Activated CD4-positive, alpha-beta T cell treated with anti-CD3 and anti-CD28 coated beads, Interleukin-2, amount 10 ng/mL, durations not matched to agents 24 days and 14 days (primary cell): ENCODE measurements around the gene ACAP2. TPM values are rescaled to one million over a fixed set of nuclear protein-coding genes. Genes with fewer than 3 reads are reported as not detected.
"Not testable (repeated sequence)": the region's sequence is repeated elsewhere in the genome, so short reads cannot be mapped to it uniquely, and the experiment has no call there.

Experiments
- DNase-seq: peaks from one replicate; pipeline ENCODE4 v3.0.0; 2022
- H3K27ac Mint-ChIP-seq: one replicate; pipeline ENCODE4 v1.8.0; 2022; ENCODE audit warnings: mild to moderate bottlenecking, mixed read lengths
- H3K27me3 Mint-ChIP-seq: one replicate; pipeline ENCODE4 v1.8.0; 2022; ENCODE audit warnings: mixed read lengths
- H3K36me3 Mint-ChIP-seq: one replicate; pipeline ENCODE4 v1.8.0; 2022; ENCODE audit warnings: low read depth, mild to moderate bottlenecking, mixed read lengths
- H3K4me1 Mint-ChIP-seq: one replicate; pipeline ENCODE4 v1.8.0; 2021; ENCODE audit warnings: mixed read lengths
- H3K4me3 Mint-ChIP-seq: one replicate; pipeline ENCODE4 v1.8.0; 2022; ENCODE audit warnings: mild to moderate bottlenecking, moderate library complexity, mixed read lengths
- H3K9me3 Mint-ChIP-seq: one replicate; pipeline ENCODE4 v1.8.0; 2021; ENCODE audit warnings: mixed read lengths
- intact Hi-C: fragments of 100-400 bp; cut with micrococcal nuclease; formaldehyde crosslinking; loops from one replicate; pipeline ENCODE4 v1.15.1; 2023
- total RNA-seq: library from RNA; stranded (reverse); gene quantifications from 2 replicates; pipeline ENCODE4 v1.2.3, GENCODE V29; 2022

ACAP2 gene
- total RNA-seq, 1 donor from 2014 or later: 39.1 TPM

DNA sequence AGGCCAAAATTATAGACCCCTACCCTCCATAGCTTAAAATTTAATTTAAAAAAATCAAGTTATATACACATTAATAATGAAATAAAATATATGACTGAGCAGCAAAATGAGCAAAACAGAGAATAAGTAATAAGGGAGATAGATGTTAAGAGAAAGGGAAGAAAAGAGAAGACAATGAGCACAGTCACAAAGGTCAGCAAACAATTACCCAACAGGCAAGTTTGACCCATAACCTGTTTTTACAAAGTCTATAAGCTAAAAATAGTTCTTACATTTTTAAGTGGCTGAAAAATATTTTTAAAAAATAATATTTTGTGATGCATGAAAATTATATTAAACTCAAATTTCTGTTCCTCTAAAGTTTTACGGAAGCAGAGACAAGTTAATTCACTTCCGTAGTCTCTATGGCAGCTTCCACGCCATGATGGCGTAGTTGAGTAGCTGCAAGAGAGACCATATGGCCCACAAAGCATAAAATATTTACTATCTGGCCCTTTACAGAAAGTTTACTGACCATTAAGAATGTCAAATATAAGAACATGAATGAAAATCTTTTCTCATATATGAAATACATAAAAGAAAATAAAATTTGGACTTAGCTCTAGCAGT lies 47.5 kb downstream of the ACAP2 start:
- Mint-ChIP-seq H3K9me3 (no peaks in the 10 kb centered on the region), H3K4me3 (no peak overlapping the region), H3K27me3 (no peaks in the 10 kb centered on the region), H3K4me1 (peaks cover 6% of the 10 kb centered on the region), H3K27ac (no peak overlapping the region), H3K36me3 (peaks cover 2% of the 10 kb centered on the region)
- intact Hi-C loops: no loop called here
- no peak for DNase-seq

DNA sequence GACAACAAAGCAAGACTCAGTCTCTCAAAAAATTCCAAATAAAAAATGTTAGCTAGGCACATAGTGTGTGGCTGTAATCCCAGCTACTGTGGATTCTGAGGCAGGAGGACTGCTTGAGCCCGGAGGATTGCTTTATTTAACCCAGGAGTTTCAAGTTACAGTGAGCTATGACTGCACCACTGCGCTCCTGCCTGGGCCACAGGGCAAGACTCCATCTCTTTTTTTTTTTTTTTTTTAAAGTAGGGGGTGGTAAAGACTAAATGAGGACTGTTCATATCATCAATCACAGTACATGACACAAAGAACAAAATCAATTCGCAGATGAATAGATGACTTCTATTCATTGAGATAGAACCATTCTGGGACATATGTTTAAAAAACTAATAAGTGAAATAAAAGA lies 48.1 kb downstream of the ACAP2 start:
- H3K27me3 Mint-ChIP-seq: no peaks in the 10 kb centered on the region
- no peak overlapping the region for H3K27ac Mint-ChIP-seq
- no peak overlapping the region for H3K4me3 Mint-ChIP-seq
- peaks cover 2% of the 10 kb centered on the region for H3K36me3 Mint-ChIP-seq
- DNase-seq: no peak
- H3K4me1 Mint-ChIP-seq: peaks cover 6% of the 10 kb centered on the region
- intact Hi-C loops: no loop called here
- H3K9me3 Mint-ChIP-seq: no peaks in the 10 kb centered on the region

GRCh38 chr3:195394024-195394423 lies 48.8 kb downstream of the ACAP2 start:
- DNase-seq: no peak
- Mint-ChIP-seq H3K27ac (no peak overlapping the region), H3K4me1 (peaks cover 6% of the 10 kb centered on the region), H3K36me3 (peaks cover 2% of the 10 kb centered on the region), H3K9me3 (no peaks in the 10 kb centered on the region), H3K4me3 (no peak overlapping the region), H3K27me3 (no peaks in the 10 kb centered on the region)
- intact Hi-C loops: no loop called here

- Mint-ChIP-seq H3K9me3 (no peaks in the 10 kb centered on the region), H3K36me3 (peaks cover 11% of the 10 kb centered on the region), H3K27me3 (no peaks in the 10 kb centered on the region), H3K4me3 (no peak overlapping the region), H3K4me1 (peaks cover 8% of the 10 kb centered on the region), H3K27ac (no peak overlapping the region)
- DNase-seq: no peak
- intact Hi-C loops: no loop called here
Measured at GRCh38 chr3:195388380-195388779, 54.4 kb downstream of the ACAP2 start.

DNA sequence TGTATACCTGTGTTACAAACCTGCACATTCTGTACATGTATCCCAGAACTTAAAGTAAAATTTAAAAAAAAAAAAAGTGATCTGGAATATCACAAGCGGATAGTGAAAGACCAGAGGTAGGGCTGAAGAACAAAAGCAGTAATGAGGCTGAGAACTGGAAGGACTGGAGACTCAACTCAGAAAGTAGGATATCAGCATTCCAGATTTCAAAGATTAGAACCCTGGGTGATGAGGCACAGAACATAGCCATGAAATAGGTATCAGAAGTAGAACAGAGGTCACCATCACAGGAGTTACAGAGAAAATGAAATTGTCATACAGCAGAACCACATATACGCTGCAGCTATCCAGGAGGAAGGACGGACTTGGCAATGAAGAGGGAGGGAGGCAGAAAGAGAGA lies 56.1 kb downstream of the ACAP2 start:
- intact Hi-C loops: no loop called here
- Mint-ChIP-seq H3K27me3 (no peaks in the 10 kb centered on the region), H3K36me3 (peaks cover 11% of the 10 kb centered on the region), H3K4me1 (peaks cover 10% of the 10 kb centered on the region), H3K4me3 (no peak overlapping the region), H3K9me3 (no peaks in the 10 kb centered on the region), H3K27ac (no peak overlapping the region)
- DNase-seq: no peak

GRCh38 chr3:195385526-195385925 lies 57.3 kb downstream of the ACAP2 start:
- Mint-ChIP-seq H3K27me3 (no peaks in the 10 kb centered on the region), H3K36me3 (peaks cover 15% of the 10 kb centered on the region), H3K27ac (no peak overlapping the region), H3K4me1 (peaks cover 12% of the 10 kb centered on the region), H3K9me3 (no peaks in the 10 kb centered on the region), H3K4me3 (no peak overlapping the region)
- no peak for DNase-seq
- intact Hi-C loops: no loop called here

- peaks cover 15% of the 10 kb centered on the region for H3K36me3 Mint-ChIP-seq
- peaks cover 12% of the 10 kb centered on the region for H3K4me1 Mint-ChIP-seq
- H3K9me3 Mint-ChIP-seq: no peaks in the 10 kb centered on the region
- H3K27ac Mint-ChIP-seq: no peak overlapping the region
- no peak for DNase-seq
- H3K4me3 Mint-ChIP-seq: no peak overlapping the region
- intact Hi-C loops: no loop called here
- H3K27me3 Mint-ChIP-seq: no peaks in the 10 kb centered on the region
Measured at GRCh38 chr3:195384952-195385351, 57.9 kb downstream of the ACAP2 start.

- no peaks in the 10 kb centered on the region for H3K4me1 Mint-ChIP-seq
- H3K36me3 Mint-ChIP-seq: peaks cover 28% of the 10 kb centered on the region
- intact Hi-C loops: no loop called here
Measured at GRCh38 chr3:195372220-195372619, 70.6 kb downstream of the ACAP2 start.

DNA sequence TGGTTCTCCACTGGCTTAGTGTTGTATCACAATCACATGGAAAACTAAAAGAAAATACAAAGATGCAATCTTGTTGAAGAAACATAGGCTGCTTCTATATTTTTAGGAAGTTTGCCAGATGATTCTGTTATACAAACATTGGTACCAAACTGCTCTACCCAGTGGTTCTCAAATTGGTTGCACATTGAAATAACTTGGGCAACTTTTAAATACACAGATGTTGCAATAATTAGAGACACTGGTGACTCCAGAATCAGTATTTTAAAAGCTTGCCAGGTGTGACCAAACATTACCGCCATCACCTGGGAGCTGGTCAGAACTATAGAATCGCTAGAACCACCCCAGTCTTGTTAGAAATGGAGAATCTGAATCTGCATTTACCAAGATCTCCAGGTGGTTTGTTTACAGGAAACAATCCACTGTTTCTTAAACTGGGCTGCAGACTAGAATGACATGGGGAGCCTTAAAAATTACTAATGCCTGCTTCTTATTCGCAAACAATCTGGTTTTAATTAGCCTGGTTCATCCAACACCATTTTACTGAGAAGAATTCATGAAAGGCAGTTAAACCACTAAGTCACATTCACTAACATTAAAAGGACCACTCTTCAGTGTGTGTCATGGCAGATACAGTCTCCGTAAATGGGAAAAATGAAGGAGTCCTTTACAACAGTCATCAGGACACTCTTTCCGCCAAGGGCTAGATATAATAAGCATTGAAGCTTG lies 76.5 kb downstream of the ACAP2 start:
- Mint-ChIP-seq H3K27me3 (no peaks in the 10 kb centered on the region), H3K36me3 (peaks cover 42% of the 10 kb centered on the region), H3K4me3 (no peak overlapping the region), H3K27ac (no peak overlapping the region), H3K9me3 (no peaks in the 10 kb centered on the region), H3K4me1 (peaks cover 2% of the 10 kb centered on the region)
- DNase-seq: no peak
- intact Hi-C loops: no loop called here

More at GRCh38 chr3:195372220-195372619, 70.6 kb downstream of the ACAP2 start:
- H3K27me3 Mint-ChIP-seq: no peaks in the 10 kb centered on the region
- no peak for DNase-seq
- no peak overlapping the region for H3K4me3 Mint-ChIP-seq
- no peaks in the 10 kb centered on the region for H3K9me3 Mint-ChIP-seq
- H3K27ac Mint-ChIP-seq: no peak overlapping the region

DNA sequence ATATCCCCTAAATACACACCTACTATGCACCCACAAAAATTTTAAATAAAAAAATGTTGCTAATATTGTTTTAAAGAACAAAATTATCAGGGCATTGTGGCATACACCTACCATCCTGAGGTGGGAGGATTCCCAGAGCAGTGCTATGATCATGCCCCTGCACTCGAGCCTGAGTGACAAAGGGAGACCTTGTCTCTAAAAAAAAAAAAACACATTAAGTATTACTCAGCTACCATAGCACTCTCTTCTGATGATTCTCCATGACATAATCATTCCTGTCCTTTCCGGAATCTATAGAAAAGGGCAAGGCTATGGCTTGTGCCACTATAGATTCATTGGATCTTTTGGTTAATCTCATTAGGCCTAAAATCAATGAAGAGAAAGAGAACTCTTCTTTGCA lies 77.4 kb downstream of the ACAP2 start:
- DNase-seq: no peak
- peaks cover 2% of the 10 kb centered on the region for H3K4me1 Mint-ChIP-seq

GRCh38 chr3:195357797-195358196 lies 85.0 kb downstream of the ACAP2 start:
- Mint-ChIP-seq H3K4me1 (peaks cover 13% of the 10 kb centered on the region), H3K36me3 (peaks cover 35% of the 10 kb centered on the region)
- H3K9me3 Mint-ChIP-seq, H3K4me3 Mint-ChIP-seq, H3K27me3 Mint-ChIP-seq, intact Hi-C loops, H3K27ac Mint-ChIP-seq, DNase-seq: not testable (repeated sequence)

More for the DNA sequence above, 77.4 kb downstream of the ACAP2 start:
- H3K27me3 Mint-ChIP-seq: no peaks in the 10 kb centered on the region
- no peak overlapping the region for H3K4me3 Mint-ChIP-seq
- peaks cover 37% of the 10 kb centered on the region for H3K36me3 Mint-ChIP-seq
- intact Hi-C loops: no loop called here
- H3K9me3 Mint-ChIP-seq: no peaks in the 10 kb centered on the region
- no peak overlapping the region for H3K27ac Mint-ChIP-seq

- Mint-ChIP-seq H3K4me3 (no peak overlapping the region), H3K4me1 (peaks cover 12% of the 10 kb centered on the region), H3K9me3 (no peaks in the 10 kb centered on the region), H3K36me3 (peaks cover 29% of the 10 kb centered on the region), H3K27ac (no peak overlapping the region), H3K27me3 (no peaks in the 10 kb centered on the region)
- DNase-seq: no peak
- intact Hi-C loops: no loop called here
Measured at GRCh38 chr3:195356151-195357086, 86.4 kb downstream of the ACAP2 start.

- H3K36me3 Mint-ChIP-seq: peaks cover 27% of the 10 kb centered on the region
- H3K9me3 Mint-ChIP-seq, DNase-seq, H3K27me3 Mint-ChIP-seq, H3K4me1 Mint-ChIP-seq, intact Hi-C loops, H3K27ac Mint-ChIP-seq, H3K4me3 Mint-ChIP-seq: not testable (repeated sequence)
Measured at GRCh38 chr3:195354009-195354408, 88.8 kb downstream of the ACAP2 start.
